A673 (cell line): Measurements from ENCODE around the gene SRP19. TPM values are rescaled to one million over a fixed set of nuclear protein-coding genes. Genes with fewer than 3 reads are reported as not detected.
"Not testable (repeated sequence)": the region's sequence is repeated elsewhere in the genome, so short reads cannot be mapped to it uniquely, and the experiment has no call there.

Experiments
- BruUV-seq: library from RNA; stranded (reverse); fragments of 400-500 nt; replicated peaks from 2 replicates; lab custom pipeline; 2021; lab: Mats Ljungman, UMichigan
- CTCF ChIA-PET: fragments of 300-600 bp; sonication (Branson Sonifier 250); formaldehyde crosslinking; loops from one replicate; lab custom pipeline; 2022; ENCODE audit warnings: antibody characterized with exemption; lab: Charles Lee
- POLR2A ChIA-PET: fragments of 300-600 bp; sonication (Branson Sonifier 250); formaldehyde crosslinking; loops from one replicate; lab custom pipeline; 2022; ENCODE audit warnings: antibody characterized with exemption; ENCODE audit not compliant: low non-redundant PET; lab: Charles Lee
- DNase-seq: peaks from one replicate; pipeline ENCODE4 v3.0.0-alpha.2; 2015; ENCODE audit warnings: low spot score
- H3K27ac ChIP-seq: fragments of 200-600 bp; sonication (generic); 2 replicates; pipeline ENCODE4 v1.5.1; 2016; ENCODE audit warnings: mixed run types, low read depth, mild to moderate bottlenecking, mixed read lengths, antibody characterized with exemption, low read length; ENCODE audit not compliant: poor library complexity, severe bottlenecking
- H3K27me3 ChIP-seq: fragments of 200-600 bp; sonication (generic); replicated peaks from 2 replicates; pipeline ENCODE4 v1.6.1; 2017; ENCODE audit warnings: mixed run types, low read depth, mild to moderate bottlenecking, mixed read lengths, antibody characterized with exemption, low read length; ENCODE audit not compliant: insufficient read depth, poor library complexity
- H3K36me3 ChIP-seq: fragments of 200-600 bp; sonication (generic); 2 replicates; pipeline ENCODE4 v1.6.1; 2016; ENCODE audit warnings: mixed run types, mild to moderate bottlenecking, mixed read lengths, antibody characterized with exemption, low read length; ENCODE audit not compliant: insufficient read depth, poor library complexity, severe bottlenecking
- H3K4me1 ChIP-seq: fragments of 200-600 bp; sonication (generic); 2 replicates; pipeline ENCODE4 v1.6.1; 2017; ENCODE audit warnings: mixed run types, mild to moderate bottlenecking, mixed read lengths, antibody characterized with exemption, low read length; ENCODE audit not compliant: insufficient read depth, poor library complexity, severe bottlenecking
- H3K4me3 ChIP-seq: fragments of 200-600 bp; sonication (generic); 2 replicates; pipeline ENCODE4 v1.5.1; 2016; ENCODE audit warnings: low read depth, mixed run types, mild to moderate bottlenecking, mixed read lengths, low read length; ENCODE audit not compliant: poor library complexity, severe bottlenecking
- H3K9me3 ChIP-seq: fragments of 200-600 bp; sonication (generic); 2 replicates; pipeline ENCODE4 v1.6.1; 2016; ENCODE audit warnings: mixed run types, low read depth, mild to moderate bottlenecking, mixed read lengths, antibody characterized with exemption, low read length; ENCODE audit not compliant: poor library complexity, severe bottlenecking
- EZH2 ChIP-seq: fragments of 200-600 bp; sonication (generic); IDR thresholded peaks from 2 replicates; pipeline ENCODE4 v1.6.1; 2017; ENCODE audit warnings: borderline replicate concordance, low read depth, mild to moderate bottlenecking, mixed read lengths, antibody characterized with exemption, low read length; ENCODE audit not compliant: poor library complexity, severe bottlenecking
- intact Hi-C: fragments of 100-400 bp; cut with micrococcal nuclease; formaldehyde crosslinking; loops from one replicate; pipeline ENCODE4 v1.10.0; 2022; ENCODE audit not compliant: unreplicated experiment
- total RNA-seq: library from RNA; stranded (reverse); gene quantifications from 2 replicates; pipeline ENCODE4 v1.2.3, GENCODE V29; 2021
- TF ChIP-seq, protein P1 (sequence below): fragments of 300-800, 200-600 bp; sonication (generic); conservative IDR thresholded peaks from 2 replicates; pipeline ENCODE4 v1.5.1; 2017; ENCODE audit warnings: low read depth, mild to moderate bottlenecking, antibody characterized with exemption, low read length, moderate library complexity, mixed read lengths

Gene SRP19
- total RNA-seq, 1 experiment from 2014 or later: 73.9 TPM

DNA sequence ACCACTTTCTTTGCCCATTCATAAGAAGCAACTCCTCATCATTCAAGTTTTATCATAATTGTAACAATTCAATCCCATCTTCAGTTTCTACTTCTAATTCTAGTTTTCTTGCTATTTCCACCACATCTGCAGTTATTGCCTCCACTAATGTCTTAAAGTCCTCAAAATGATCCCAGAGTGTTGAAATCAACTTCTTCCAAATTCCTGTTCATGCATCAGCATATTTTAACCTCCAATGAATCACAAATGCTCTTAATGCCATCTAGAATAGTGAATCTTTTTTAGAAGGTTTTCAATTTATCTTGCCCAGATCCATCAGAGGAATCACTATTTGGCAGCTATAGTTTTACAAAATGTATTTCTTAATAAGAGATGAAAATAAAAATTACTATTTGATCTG, 3.2 kb upstream of the SRP19 start:
- no peak for DNase-seq
- ChIA-PET CTCF (no interaction called here), POLR2A (no interaction called here)
- H3K4me3 ChIP-seq: no peak overlapping the region
- intact Hi-C loops: no loop called here
- H3K9me3 ChIP-seq: no peaks in the 10 kb centered on the region
- no peak overlapping the region for H3K27ac ChIP-seq
- H3K4me1 ChIP-seq: peaks cover 9% of the 10 kb centered on the region
- BruUV-seq: no TSS peak
- TF ChIP-seq EZH2: no peak
- TF ChIP-seq, protein P1, sequence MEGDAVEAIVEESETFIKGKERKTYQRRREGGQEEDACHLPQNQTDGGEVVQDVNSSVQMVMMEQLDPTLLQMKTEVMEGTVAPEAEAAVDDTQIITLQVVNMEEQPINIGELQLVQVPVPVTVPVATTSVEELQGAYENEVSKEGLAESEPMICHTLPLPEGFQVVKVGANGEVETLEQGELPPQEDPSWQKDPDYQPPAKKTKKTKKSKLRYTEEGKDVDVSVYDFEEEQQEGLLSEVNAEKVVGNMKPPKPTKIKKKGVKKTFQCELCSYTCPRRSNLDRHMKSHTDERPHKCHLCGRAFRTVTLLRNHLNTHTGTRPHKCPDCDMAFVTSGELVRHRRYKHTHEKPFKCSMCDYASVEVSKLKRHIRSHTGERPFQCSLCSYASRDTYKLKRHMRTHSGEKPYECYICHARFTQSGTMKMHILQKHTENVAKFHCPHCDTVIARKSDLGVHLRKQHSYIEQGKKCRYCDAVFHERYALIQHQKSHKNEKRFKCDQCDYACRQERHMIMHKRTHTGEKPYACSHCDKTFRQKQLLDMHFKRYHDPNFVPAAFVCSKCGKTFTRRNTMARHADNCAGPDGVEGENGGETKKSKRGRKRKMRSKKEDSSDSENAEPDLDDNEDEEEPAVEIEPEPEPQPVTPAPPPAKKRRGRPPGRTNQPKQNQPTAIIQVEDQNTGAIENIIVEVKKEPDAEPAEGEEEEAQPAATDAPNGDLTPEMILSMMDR: no peak
- peaks cover under 1% of the 10 kb centered on the region for H3K36me3 ChIP-seq
- peaks cover 6% of the 10 kb centered on the region for H3K27me3 ChIP-seq

DNA sequence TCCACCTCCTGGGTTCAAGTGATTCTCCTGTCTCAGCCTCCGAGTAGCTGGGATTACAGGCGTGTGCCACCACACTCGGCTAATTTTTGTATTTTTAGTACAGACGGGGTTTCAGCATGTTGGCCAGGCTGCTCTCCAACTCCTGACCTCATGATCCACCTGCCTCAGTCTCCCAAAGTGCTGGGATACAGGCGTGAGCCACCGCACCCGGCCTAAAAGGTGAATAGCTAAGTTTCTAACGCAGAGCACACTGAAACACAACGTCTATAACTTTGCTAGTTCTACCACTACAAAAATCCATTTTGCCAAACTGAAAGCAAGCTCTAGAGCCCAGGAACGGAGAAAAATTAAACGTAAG, 537 bp upstream of the SRP19 start:
- intact Hi-C loops, H3K9me3 ChIP-seq, DNase-seq, POLR2A ChIA-PET, H3K27me3 ChIP-seq: not testable (repeated sequence)
- CTCF ChIA-PET: interaction anchor here (0.8 kb wide), 1 partner anchor 12 kb away, joined by 3 read pairs; no protein-coding TSS in a partner anchor
- peak overlapping the region; percentile 88 for H3K27ac ChIP-seq
- H3K36me3 ChIP-seq: peaks cover 28% of the 10 kb centered on the region
- H3K4me1 ChIP-seq: peaks cover 16% of the 10 kb centered on the region
- BruUV-seq: TSS peak; percentile 97
- H3K4me3 ChIP-seq: peak overlapping the region; percentile 71

DNA sequence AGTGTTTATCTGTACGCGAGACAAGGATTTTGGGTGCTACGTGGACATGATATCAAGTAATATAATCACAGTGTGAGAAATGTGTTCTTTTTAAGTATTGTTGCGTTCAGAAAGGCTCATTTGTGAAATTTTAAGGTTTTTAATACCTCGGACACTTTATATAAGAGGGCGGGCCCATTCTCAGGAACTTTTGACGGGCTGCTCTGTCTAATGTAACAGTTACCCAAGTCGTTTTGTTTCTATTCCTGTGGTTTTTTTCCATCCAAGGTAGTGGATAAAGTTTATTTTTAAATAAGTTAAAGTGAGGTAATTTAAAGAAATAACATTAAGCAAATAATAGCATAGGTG, 525 bp downstream of the SRP19 start:
- H3K4me1 ChIP-seq: peaks cover 16% of the 10 kb centered on the region
- no peaks in the 10 kb centered on the region for H3K27me3 ChIP-seq
- peak overlapping the region; percentile 88 for H3K27ac ChIP-seq
- no peak for TF ChIP-seq EZH2
- TF ChIP-seq, protein P1: no peak
- ChIA-PET CTCF (no interaction called here), POLR2A (interaction anchor here (0.9 kb wide), 1 partner anchor 9 kb away, joined by 3 read pairs; no protein-coding TSS in a partner anchor)
- H3K36me3 ChIP-seq: peaks cover 38% of the 10 kb centered on the region
- H3K4me3 ChIP-seq: peak overlapping the region; percentile 71
- no peak for DNase-seq
- intact Hi-C loops: no loop called here
- H3K9me3 ChIP-seq: no peaks in the 10 kb centered on the region
- BruUV-seq: TSS peak; percentile 66

DNA sequence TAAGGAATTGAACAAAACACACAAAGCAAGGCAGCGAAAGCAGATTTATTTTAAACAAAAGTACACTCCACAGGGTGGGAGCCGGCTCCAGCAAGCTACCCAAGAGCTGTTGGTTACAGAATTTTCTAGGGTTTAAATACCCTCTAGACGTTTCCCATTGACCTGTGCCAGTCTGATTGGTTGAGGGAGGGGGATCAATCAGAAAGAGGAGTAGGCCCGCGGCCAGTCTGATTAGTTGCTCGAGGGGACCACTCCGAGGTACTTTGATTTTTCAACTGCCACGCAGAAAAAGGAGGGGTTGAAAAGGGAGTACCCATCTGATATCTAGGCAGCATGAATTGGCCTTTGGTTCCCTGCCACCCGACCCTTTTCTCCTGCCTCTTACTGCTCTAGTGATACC, 998 bp downstream of the SRP19 start:
- Histone ChIP-seq H3K4me3 (peak overlapping the region; percentile 71), H3K27me3 (no peaks in the 10 kb centered on the region), H3K4me1 (peaks cover 16% of the 10 kb centered on the region), H3K36me3 (peaks cover 42% of the 10 kb centered on the region), H3K27ac (peak overlapping the region; percentile 88), H3K9me3 (no peaks in the 10 kb centered on the region)
- ChIA-PET CTCF (no interaction called here), POLR2A (no interaction called here)
- intact Hi-C loops: no loop called here
- BruUV-seq: no TSS peak
- peak; percentile 17 for DNase-seq
- TF ChIP-seq, protein P1: no peak
- TF ChIP-seq EZH2: no peak
